Hematopoietic multipotent progenitor cell treated with erythropoietin and hydrocortisone succinate and interleukin-3 and kit ligand, for 17 days (in vitro differentiated cells): ENCODE results near the gene VMP1.
"Not testable (repeated sequence)": the region's sequence is repeated elsewhere in the genome, so short reads cannot be mapped to it uniquely, and the experiment has no call there.

Source experiments
- DNase-seq: peaks from one replicate; pipeline ENCODE4 v3.0.0-alpha.2; 2015; ENCODE audit warnings: low spot score

VMP1 gene

GRCh38 chr17:59755069-59755468, 47.6 kb downstream of the VMP1 start:
- DNase-seq = not testable (repeated sequence)

- no peak for DNase-seq
Measured at GRCh38 chr17:59756236-59756818, 48.9 kb downstream of the VMP1 start.

GRCh38 chr17:59757043-59757442, 49.6 kb downstream of the VMP1 start:
- no peak for DNase-seq

GRCh38 chr17:59757470-59757869, 50.0 kb downstream of the VMP1 start:
- DNase-seq = no peak

GRCh38 chr17:59757881-59758385, 50.5 kb downstream of the VMP1 start:
- no peak for DNase-seq

GRCh38 chr17:59758998-59759651, 51.7 kb downstream of the VMP1 start:
- not testable (repeated sequence) for DNase-seq

GRCh38 chr17:59760160-59760559, 52.7 kb downstream of the VMP1 start:
- no peak for DNase-seq

GRCh38 chr17:59761385-59762048, 54.1 kb downstream of the VMP1 start:
- DNase-seq = no peak

- DNase-seq = no peak
Measured at GRCh38 chr17:59762049-59762823, 54.8 kb downstream of the VMP1 start.

- DNase-seq = no peak
Measured at GRCh38 chr17:59762824-59763374, 55.4 kb downstream of the VMP1 start.

- DNase-seq = no peak
Measured at GRCh38 chr17:59763861-59764260, 56.4 kb downstream of the VMP1 start.

- DNase-seq = no peak
Measured at GRCh38 chr17:59764292-59764741, 56.9 kb downstream of the VMP1 start.

- DNase-seq = no peak
Measured at GRCh38 chr17:59765038-59765437, 57.6 kb downstream of the VMP1 start.

GRCh38 chr17:59766491-59766890, 59.0 kb downstream of the VMP1 start:
- DNase-seq = no peak

- no peak for DNase-seq
Measured at GRCh38 chr17:59767176-59767575, 59.7 kb downstream of the VMP1 start.

- no peak for DNase-seq
Measured at GRCh38 chr17:59769887-59770286, 62.4 kb downstream of the VMP1 start.

- DNase-seq = no peak
Measured at GRCh38 chr17:59771093-59771492, 63.6 kb downstream of the VMP1 start.

- DNase-seq = no peak
Measured at GRCh38 chr17:59775786-59776350, 68.4 kb downstream of the VMP1 start.

- no peak for DNase-seq
Measured at GRCh38 chr17:59776577-59776976, 69.1 kb downstream of the VMP1 start.

GRCh38 chr17:59777033-59777432, 69.6 kb downstream of the VMP1 start:
- no peak for DNase-seq

- DNase-seq = no peak
Measured at GRCh38 chr17:59778996-59779395, 71.5 kb downstream of the VMP1 start.

- DNase-seq = no peak
Measured at GRCh38 chr17:59779521-59779920, 72.1 kb downstream of the VMP1 start.
